Prostate gland (tissue), 2 donors: Measurements from ENCODE around the gene IRGQ. TPM values are rescaled to one million over a fixed set of nuclear protein-coding genes. Genes with fewer than 3 reads are reported as not detected.

Experiments
- DNase-seq: peaks from one replicate; pipeline ENCODE4 v3.0.0-alpha.2; 2019; ENCODE audit warnings: low spot score
- H3K27ac ChIP-seq, 2 donors: fragments of 200-600 bp; sonication (generic); 2 replicates each; pipeline ENCODE4 v1.5.1; 2017 to 2019
- H3K27me3 ChIP-seq: fragments of 200-600 bp; sonication (generic); replicated peaks from 2 replicates; pipeline ENCODE4 v1.5.1; 2019; ENCODE audit not compliant: insufficient read depth
- H3K36me3 ChIP-seq, 2 donors: fragments of 200-600 bp; sonication (generic); 1 replicate in 1 of 2; 2 replicates in 1 of 2; pipeline versions ENCODE4 v1.5.1 to v1.8.1; 2017 to 2019
- H3K4me1 ChIP-seq: fragments of 200-600 bp; sonication (generic); replicated peaks from 2 replicates; pipeline ENCODE4 v1.5.1; 2019
- H3K4me3 ChIP-seq, 2 donors: fragments of 200-600 bp; sonication (generic); 2 replicates each; pipeline ENCODE4 v1.5.1; 2017 to 2019
- H3K9me3 ChIP-seq: fragments of 200-600 bp; sonication (generic); 2 replicates; pipeline ENCODE4 v1.5.1; 2017
- POLR2A ChIP-seq: fragments of 450-650 bp; IDR thresholded peaks from one replicate; pipeline ENCODE4 v1.6.1; 2016; ENCODE audit warnings: antibody characterized with exemption, mild to moderate bottlenecking
- POLR2AphosphoS5 ChIP-seq: sonication (generic); formaldehyde crosslinking; IDR thresholded peaks from one replicate; pipeline ENCODE4 v1.6.1; 2017; ENCODE audit warnings: antibody characterized with exemption
- WGBS: methylation state at CpG from one replicate; pipeline ENCODE4 v1.1.5; 2018; 5-methylcytosine and 5-hydroxymethylcytosine counted together
- intact Hi-C: fragments of 100-400 bp; cut with DNase I; formaldehyde crosslinking; loops from one replicate; pipeline ENCODE4 v1.14.2; 2022
- total RNA-seq, 2 donors: library from RNA; depleted of rRNA; stranded (reverse); fragments of >200 nt; gene quantifications; one replicate each; pipeline ENCODE4 v1.1.0, GENCODE V29; 2016
- TF ChIP-seq, protein P1 (sequence below), 4 experiments: fragments of 200-600 bp in 2 of 4; fragments of 450-650 bp in 2 of 4; sonication (generic) in 2 of 4; IDR thresholded peaks; 1 replicate in 3 of 4; 2 replicates in 1 of 4; pipeline ENCODE4 v1.5.1; 2016 to 2019; ENCODE audit warnings: antibody characterized with exemption in 4 of 4, mild to moderate bottlenecking in 2 of 4, moderate library complexity in 2 of 4

The IRGQ gene, protein sequence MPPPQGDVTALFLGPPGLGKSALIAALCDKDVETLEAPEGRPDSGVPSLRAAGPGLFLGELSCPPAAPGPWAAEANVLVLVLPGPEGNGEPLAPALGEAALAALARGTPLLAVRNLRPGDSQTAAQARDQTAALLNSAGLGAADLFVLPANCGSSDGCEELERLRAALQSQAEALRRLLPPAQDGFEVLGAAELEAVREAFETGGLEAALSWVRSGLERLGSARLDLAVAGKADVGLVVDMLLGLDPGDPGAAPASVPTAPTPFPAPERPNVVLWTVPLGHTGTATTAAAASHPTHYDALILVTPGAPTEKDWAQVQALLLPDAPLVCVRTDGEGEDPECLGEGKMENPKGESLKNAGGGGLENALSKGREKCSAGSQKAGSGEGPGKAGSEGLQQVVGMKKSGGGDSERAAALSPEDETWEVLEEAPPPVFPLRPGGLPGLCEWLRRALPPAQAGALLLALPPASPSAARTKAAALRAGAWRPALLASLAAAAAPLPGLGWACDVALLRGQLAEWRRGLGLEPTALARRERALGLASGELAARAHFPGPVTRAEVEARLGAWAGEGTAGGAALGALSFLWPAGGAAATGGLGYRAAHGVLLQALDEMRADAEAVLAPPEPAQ
- total RNA-seq = 10 to 100 TPM; 28.3 to 30.4 TPM

DNA sequence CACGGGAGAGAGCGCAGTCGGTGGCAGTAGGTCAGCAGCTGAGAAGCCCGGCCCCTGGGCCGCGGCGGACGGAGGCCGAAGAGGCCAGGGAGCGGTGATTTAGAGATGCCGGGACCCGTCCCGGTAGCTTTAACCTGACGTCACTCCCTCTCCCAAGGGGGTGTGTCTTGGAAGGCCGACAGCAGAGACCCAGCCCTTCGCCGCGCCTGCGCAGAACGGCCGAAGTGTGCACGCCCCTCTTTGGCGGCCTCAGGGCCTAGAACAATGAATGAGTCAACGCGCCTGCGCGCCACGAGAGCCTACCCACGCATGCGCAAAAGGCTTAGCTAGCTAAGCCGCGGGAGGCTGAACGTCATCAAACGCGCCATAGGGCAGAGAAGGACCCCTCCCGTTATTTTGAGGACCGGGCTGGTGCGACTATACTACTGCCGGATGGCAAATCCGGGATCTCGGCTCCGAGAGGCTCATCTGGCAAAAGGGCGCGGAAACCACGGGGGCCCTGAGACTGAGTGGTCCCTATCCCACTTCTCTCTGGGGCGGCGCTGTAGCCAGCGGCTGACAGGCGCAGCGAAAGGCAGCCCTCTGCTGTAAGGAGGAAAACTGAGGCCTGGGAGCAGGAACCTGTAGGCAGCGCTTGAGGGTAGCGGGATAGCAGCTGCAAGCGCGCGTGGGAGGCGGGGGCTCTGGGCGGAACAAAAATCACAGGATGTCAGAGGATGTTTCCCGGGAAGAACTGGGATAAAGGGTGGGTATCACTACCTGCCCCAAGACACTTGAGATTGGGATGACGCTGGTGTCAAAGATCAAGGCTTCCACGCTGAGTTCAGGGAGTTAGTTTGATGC, at the start of gene IRGQ, which contains the start of gene ZNF576:
IRGQ (minus strand) TSS at position 136 of the 843 bp plus-strand sequence. CDS start 796 bp downstream, outside the sequence.
ZNF576 (plus strand) TSS at position 597 of the 843 bp plus-strand sequence. CDS start 514 bp downstream, outside the sequence.
- peaks cover 0 to 16% of the 10 kb centered on the region in 2 donors for H3K36me3 ChIP-seq
- intact Hi-C loops = loop anchor here (1.0 to 2.0 kb wide), 2 partner anchors 21 to 61 kb away; partner anchors contain the start of genes PINLYP and XRCC1

DNA sequence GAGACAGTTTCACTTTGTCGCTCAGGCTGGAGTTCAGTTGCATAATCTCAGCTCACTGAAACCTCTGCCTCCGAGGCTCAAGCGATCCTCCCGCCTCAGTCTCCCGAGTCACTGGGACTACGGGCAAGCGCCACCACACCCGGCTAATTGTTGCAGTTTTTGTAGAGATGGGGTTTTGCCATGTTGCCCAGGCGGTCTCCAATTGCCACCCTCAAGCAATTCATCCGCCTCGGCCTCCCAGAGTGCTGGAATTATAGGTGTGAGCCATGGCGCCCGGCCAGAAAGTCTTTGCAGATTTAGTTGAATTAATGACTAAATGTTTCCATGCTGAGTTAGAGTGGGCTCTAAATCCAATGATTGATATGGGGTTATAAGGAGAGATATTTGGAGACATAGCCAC, 48.2 kb upstream of the IRGQ start:
- WGBS = 85% methylated on average over 13 of the region's 13 CpGs
- Histone ChIP-seq H3K4me1 (peaks cover 3% of the 10 kb centered on the region), H3K27ac (no peak overlapping the region), H3K36me3 (no peaks in the 10 kb centered on the region), H3K27me3 (no peaks in the 10 kb centered on the region), H3K4me3 (no peak overlapping the region), H3K9me3 (no peaks in the 10 kb centered on the region)
- intact Hi-C loops = no loop called here
- DNase-seq = no peak
- TF ChIP-seq, protein P1, sequence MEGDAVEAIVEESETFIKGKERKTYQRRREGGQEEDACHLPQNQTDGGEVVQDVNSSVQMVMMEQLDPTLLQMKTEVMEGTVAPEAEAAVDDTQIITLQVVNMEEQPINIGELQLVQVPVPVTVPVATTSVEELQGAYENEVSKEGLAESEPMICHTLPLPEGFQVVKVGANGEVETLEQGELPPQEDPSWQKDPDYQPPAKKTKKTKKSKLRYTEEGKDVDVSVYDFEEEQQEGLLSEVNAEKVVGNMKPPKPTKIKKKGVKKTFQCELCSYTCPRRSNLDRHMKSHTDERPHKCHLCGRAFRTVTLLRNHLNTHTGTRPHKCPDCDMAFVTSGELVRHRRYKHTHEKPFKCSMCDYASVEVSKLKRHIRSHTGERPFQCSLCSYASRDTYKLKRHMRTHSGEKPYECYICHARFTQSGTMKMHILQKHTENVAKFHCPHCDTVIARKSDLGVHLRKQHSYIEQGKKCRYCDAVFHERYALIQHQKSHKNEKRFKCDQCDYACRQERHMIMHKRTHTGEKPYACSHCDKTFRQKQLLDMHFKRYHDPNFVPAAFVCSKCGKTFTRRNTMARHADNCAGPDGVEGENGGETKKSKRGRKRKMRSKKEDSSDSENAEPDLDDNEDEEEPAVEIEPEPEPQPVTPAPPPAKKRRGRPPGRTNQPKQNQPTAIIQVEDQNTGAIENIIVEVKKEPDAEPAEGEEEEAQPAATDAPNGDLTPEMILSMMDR (IDR thresholded peaks at IDR 0.05) = no peak
- TF ChIP-seq POLR2A (no peak), POLR2AphosphoS5 (no peak)

More for the DNA sequence above, at the start of gene IRGQ, which contains the start of gene ZNF576:
- Histone ChIP-seq H3K27ac (peak within 1 kb of the TSS; percentile 94 to 97), H3K9me3 (no peaks in the 10 kb centered on the region), H3K4me3 (peak within 1 kb of the TSS; percentile 32 to 59), H3K4me1 (peaks cover 28% of the 10 kb centered on the region), H3K27me3 (no peaks in the 10 kb centered on the region)
- under 1% methylated on average over 60 of the region's 60 CpGs for WGBS
- peak; percentile 100 for DNase-seq
- TF ChIP-seq POLR2AphosphoS5 = peak; percentile 100
- peak; percentile 96 for TF ChIP-seq POLR2A
- TF ChIP-seq, protein P1 (IDR thresholded peaks at IDR 0.05) = peak in 1 of 4 experiments; percentile 26

DNA sequence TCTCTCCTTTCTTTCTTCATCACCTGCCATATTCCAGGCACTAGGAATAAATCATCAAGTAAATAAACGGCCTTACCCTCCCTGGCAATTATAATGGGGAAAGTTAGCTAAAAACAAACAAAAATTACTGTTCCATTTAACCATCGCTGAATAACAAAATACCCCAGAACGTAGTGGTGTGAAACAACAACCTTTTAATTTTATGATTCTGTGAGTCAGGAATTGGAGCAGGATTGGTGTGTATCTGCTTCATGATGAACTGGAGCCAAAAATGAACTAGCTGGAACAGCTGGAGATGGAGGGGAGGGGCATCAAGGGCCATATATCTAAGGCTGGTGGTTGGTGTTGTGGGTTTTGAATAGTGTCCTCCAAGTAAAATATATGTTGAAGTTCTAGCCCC, 47.4 kb upstream of the IRGQ start:
- H3K27me3 ChIP-seq = no peaks in the 10 kb centered on the region
- intact Hi-C loops = no loop called here
- H3K27ac ChIP-seq = no peak overlapping the region
- peaks cover 3% of the 10 kb centered on the region for H3K4me1 ChIP-seq
- TF ChIP-seq, protein P1 (IDR thresholded peaks at IDR 0.05) = no peak
- TF ChIP-seq POLR2AphosphoS5 = no peak
- TF ChIP-seq POLR2A = no peak
- no peak overlapping the region for H3K4me3 ChIP-seq
- DNase-seq = no peak
- H3K36me3 ChIP-seq = no peaks in the 10 kb centered on the region
- H3K9me3 ChIP-seq = no peaks in the 10 kb centered on the region
- 22% methylated on average over 3 of the region's 3 CpGs for WGBS

DNA sequence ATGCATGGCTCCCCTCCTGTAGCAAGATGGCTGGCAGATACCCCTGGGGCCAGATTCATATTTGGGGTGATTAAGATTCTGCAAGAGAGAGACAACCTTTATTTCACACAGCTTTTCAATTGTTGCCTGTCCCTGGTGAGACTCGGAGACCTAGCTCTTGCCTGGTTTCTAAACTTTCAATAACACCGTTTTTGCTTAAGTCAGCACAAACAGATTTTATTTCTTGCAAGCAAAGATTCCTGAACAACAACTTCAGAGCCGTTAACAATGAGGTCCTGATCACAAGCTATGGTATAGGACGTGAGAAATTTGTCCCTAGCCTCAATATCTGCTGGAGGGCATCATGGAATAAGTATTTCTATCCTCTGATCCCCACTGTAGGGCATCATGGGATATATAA, 46.6 kb upstream of the IRGQ start:
- no peaks in the 10 kb centered on the region for H3K27me3 ChIP-seq
- no peaks in the 10 kb centered on the region for H3K9me3 ChIP-seq
- DNase-seq = no peak
- no peak overlapping the region for H3K4me3 ChIP-seq
- intact Hi-C loops = no loop called here
- no peaks in the 10 kb centered on the region for H3K36me3 ChIP-seq
- TF ChIP-seq POLR2A = no peak
- no peak for TF ChIP-seq POLR2AphosphoS5
- WGBS = 93% methylated on average over 4 of the region's 4 CpGs
- peaks cover 3% of the 10 kb centered on the region for H3K4me1 ChIP-seq
- H3K27ac ChIP-seq = no peak overlapping the region

DNA sequence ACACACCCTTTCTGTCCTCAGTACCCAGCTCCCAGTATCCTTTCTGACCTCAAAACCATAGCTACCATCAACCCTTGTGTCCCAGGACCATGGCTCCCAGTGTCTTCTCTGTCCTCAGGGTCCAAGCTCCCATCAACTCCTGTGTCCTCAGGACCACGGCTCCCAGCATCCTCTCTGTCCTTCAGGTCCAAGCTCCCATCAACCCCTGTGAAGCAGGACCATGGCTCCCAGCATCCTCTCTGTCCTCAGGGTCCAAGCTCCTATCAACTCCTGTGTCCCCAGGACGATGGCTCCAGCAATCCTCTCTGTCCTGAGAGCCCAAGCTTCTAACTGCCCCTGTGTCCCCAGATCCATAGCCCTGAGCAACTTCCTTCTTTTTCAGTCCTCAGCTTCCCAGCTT, 45.4 kb upstream of the IRGQ start:
- intact Hi-C loops = no loop called here
- Histone ChIP-seq H3K27me3 (no peaks in the 10 kb centered on the region), H3K27ac (no peak overlapping the region), H3K36me3 (no peaks in the 10 kb centered on the region), H3K9me3 (no peaks in the 10 kb centered on the region), H3K4me1 (peaks cover 3% of the 10 kb centered on the region), H3K4me3 (no peak overlapping the region)
- TF ChIP-seq POLR2A = no peak
- TF ChIP-seq, protein P1 (IDR thresholded peaks at IDR 0.05) = no peak
- 83% methylated on average over 2 of the region's 2 CpGs for WGBS
- no peak for DNase-seq
